GM21619 (cell line): Measurements from ENCODE around the gene STXBP2.

Experiments
- ATAC-seq: cut with Tn5 transposase; IDR thresholded peaks from one replicate; pipeline ENCODE4 v1.9.1; 2021; ENCODE audit not compliant: unreplicated experiment

STXBP2 gene

GRCh38 chr19:7636691-7637373 lies at the start of gene STXBP2:
Gene STXBP2 (plus strand): TSS chr19:7637110. CDS start chr19:7637150, 40 bp downstream.
- ATAC-seq, result no peak

DNA sequence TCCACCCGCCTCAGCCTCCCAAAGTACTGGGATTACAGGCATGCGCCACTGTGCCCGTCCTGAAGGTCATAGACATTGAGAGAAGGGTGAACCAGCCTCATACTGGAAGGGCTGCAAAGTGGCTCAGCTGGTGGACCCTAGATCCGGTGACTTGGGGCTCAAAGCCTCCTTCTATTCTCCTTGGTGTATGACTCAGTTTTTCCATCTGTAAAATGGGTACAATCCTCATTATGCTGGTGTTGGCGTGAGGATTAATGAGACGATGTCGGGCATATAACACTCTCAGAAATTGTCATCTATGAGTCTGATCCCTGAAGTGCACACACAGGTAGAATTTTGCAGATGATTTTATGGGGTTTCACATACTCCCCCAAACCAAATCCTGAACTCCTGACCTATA lies 47.1 kb upstream of the STXBP2 start:
- no peak for ATAC-seq

DNA sequence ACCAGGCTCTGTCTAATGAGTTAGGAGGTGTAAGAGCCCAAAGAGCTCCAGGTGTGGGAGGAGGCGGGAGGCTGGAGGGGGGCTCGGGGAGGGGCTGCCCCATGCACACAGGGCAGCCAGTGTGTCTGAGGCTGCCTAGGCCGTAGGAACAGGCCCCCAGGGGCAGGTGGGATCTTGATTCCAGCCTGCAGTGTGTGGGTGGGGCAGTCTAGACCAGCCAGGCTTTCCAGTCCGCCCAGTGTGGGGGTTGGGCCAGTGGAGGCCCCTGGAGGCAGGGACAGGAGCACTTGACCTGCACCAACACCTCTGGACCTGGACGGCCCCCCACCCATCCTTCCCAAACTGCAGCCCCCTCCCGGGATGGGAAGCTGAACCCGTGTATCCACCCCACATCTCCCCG lies 46.7 kb upstream of the STXBP2 start:
- no peak for ATAC-seq

- no peak for ATAC-seq
Measured at GRCh38 chr19:7595466-7596133, 41.3 kb upstream of the STXBP2 start, which contains the start of gene CAMSAP3. Gene CAMSAP3 (plus strand): TSS chr19:7595863. CDS start chr19:7596003, 140 bp downstream.

GRCh38 chr19:7596211-7596937 lies 40.5 kb upstream of the STXBP2 start:
- no peak for ATAC-seq

DNA sequence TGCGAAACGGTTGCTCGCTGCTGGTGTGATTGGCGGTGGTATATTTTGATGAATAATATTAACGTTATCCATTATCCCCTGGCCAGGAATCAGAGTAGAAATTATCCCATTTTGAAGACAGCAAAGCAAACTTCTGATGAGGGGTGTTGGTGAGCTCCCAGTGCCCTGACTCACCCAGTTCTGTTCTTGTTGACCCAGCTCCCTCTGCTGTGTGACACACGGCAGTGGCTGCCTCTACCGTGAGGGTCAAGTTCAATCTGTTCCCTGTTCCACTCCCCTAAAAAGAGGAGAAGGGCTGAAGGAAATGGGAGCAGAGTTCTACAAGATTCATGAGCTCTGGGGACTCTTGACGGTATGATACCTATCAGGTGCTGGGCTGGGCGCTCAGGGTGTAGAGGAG lies 39.2 kb upstream of the STXBP2 start:
- no peak for ATAC-seq

- ATAC-seq, result no peak
Measured at GRCh38 chr19:7598180-7598579, 38.7 kb upstream of the STXBP2 start.

GRCh38 chr19:7600721-7601120 lies 36.2 kb upstream of the STXBP2 start:
- ATAC-seq, result no peak

DNA sequence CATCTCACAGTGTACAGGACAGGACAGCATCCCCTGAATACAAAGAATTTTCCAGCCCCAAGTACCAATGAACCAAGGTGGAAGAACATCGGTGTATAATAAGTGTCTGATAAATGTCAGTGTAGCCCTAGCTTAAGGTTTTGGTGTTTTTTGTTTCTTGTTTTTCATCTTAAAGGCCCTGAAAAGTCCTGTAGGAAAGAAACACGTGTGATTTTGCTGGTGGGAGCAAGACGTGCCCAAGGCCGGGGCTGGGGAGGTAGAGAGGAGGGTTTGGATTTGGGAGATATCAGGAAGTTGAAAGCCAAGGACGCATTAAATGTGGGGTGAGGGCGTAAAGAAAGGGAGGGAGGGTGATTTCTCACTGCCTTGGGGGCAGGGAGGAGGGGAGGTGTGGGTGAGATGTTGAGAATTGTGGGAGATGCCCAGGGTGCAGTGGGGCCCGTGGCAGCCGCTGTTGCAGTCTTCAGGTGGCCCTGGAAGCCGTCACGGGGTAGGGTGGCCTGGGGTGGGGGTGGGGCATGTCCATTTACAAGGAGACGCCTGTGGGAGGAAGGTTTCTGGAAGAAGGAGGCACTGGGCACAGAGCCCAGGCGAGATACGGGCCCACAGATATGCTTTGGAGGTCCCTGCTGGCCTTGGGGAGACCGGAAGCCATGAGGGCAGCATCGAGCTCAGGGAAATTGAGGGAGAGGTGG lies 34.5 kb upstream of the STXBP2 start:
- no peak for ATAC-seq

GRCh38 chr19:7602935-7603497 lies 33.9 kb upstream of the STXBP2 start:
- no peak for ATAC-seq

DNA sequence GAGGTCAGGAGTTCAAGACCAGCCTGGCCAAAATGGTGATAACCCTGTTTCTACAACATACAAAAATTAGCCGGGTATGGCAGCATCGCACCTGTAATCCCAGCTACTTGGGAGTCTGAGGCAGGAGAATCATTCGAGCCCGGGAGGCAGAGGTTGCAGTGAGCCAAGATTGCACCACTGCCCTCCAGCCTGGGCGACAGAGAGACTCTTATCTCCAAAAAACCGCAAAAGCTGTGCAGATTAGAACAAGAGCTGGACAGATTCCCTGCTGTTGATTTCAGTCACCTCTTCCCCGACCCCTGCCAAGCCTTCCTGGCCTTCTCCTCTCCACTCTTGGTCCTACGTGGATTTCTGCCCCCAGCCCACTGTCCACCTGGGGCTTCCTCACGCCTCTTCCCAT lies 33.0 kb upstream of the STXBP2 start:
- no peak for ATAC-seq

DNA sequence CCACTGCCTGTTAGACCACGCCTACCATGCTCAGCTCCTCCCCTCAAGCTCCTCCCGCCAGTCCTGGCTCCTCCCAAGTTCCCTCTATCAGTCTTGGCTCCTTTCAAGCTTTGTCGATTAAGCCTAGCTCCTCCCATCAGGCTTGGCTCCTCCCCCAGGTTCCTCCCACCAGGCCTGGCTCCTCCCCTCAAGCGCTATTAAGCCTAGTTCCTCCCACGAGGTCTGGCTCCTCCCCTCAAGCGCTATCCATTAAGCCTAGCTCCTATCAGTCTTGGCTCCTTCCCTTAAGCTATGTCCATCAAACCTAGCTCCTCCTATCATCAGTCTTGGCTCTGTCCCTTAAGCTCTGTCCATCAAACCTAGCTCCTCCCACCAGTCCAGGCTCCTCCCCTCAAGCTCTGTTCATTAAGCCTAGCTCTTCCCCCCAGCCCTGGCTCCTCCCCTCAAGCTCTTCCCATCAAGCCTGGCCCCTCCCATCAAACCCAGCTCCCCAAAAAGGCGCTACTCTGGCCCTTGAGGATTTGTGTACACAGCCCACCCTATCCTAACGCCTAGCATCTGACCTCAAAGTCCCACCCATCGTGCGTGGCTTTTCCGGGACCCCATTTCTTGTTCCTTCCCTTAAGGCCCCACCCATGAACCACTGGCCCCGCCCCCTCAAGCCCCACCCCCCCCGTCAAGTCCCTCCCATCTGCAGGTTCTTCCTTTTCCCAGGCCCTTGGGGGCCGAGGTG lies 31.3 kb upstream of the STXBP2 start:
- no peak for ATAC-seq

DNA sequence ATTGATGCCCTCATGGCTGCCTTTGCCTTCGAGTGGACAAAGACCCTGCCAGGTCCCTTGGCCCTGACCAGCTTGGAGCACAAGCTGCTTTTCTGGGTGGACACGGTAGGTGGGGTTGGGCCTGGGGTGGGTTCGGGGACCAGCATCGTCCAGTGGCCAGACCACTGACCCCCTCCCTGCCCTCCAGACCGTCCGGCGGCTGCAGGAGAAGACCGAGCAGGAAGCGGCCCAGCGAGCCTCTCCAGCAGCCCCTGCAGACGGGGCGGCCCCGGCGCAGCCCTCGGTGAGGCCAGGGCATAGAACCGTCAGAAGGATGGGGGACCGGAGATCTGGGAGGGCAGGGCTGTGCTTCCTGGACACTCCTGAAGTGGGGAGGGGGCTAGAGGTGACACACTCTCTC lies 30.6 kb upstream of the STXBP2 start:
- no peak for ATAC-seq

DNA sequence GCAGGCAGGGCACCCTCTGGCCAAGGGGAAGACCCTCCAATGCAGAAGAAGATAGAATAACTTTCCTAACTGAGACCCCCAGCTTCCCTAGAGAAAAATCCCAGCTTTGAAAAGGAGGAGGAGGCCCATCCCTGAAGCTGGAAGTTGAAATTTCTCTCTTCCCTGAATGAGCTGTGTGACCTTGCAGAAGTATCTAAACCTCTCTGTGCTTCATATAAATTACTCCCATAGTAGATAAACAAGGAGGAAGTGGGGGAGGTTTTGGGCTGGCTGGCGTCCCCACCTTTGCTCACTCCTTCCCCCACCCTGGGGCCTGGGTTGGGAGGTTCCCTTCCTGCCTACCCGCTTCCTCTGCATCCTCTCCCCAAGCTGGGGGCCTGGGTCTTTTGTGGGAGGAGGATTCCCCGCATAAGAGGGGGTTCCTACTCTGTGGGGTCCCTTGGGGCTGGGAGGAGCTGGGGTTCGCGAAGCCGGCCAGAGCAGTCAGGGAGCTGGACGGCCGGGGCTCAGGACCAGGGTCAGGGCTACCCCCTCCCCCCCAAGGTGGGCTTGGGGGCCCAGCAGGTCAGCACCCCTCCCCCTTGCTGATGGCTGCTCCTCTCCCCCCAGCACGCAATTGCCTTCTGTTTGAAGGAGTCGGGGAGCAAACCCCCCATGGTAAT lies 29.6 kb upstream of the STXBP2 start:
- ATAC-seq, result no peak

GRCh38 chr19:7607874-7608560 lies 28.9 kb upstream of the STXBP2 start:
- no peak for ATAC-seq

DNA sequence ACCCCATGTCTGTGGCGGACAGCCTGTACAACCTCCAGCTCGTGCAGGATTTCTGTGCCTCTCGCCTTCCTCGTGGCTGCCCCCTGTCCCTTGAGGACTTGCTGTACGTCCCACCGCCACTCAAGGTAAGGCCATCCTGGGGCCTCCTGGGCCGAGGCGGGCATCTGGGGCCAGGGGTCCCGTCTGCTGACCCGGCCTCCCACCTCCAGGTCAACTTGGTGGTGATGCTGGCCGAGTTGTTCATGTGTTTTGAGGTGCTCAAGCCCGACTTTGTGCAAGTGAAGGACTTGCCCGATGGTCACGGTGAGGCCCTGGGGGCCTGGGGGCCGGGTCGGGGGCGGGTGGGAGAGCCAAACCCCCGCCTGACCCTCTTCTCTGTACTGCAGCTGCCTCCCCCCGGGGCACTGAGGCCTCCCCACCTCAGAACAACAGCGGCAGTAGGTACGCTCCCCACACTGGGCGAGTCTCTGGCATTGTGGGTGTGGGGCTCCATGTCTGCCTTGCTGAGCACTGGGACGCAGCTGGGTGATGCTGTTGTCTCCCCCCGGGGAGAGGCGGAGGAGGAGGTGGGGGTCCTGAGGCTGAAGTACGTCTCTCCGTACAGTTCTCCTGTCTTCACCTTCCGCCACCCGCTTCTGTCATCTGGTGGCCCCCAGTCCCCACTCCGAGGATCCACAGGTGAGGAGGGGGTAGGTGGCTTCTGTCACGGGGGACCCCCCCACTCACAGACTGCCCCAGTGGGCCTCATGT lies 26.2 kb upstream of the STXBP2 start:
- no peak for ATAC-seq

DNA sequence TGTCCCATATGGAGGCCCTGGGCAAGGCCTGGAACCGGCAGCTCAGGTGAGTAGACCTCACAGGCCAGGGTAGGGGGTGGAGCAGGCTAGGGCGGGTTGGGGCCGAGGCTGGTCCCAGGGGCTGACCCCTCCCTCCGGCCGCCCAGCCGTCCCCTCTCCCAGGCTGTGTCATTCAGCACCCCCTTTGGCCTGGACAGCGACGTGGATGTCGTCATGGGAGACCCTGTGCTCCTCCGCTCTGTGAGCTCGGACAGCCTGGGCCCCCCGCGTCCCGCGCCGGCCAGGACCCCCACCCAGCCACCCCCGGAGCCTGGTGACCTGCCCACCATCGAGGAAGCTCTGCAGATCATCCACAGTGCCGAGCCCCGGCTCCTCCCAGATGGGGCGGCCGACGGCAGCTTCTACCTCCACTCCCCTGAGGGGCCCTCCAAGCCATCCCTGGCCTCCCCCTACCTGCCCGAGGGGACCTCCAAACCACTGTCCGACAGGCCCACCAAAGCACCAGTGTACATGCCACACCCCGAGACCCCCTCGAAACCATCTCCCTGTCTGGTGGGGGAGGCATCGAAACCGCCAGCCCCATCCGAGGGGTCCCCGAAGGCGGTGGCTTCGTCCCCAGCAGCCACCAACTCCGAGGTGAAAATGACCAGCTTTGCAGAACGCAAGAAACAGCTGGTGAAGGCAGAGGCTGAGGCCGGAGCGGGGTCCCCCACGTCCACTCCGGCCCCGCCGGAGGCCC lies 25.2 kb upstream of the STXBP2 start:
- no peak for ATAC-seq
